Kidney (tissue), 14 donors: ENCODE measurements around the gene SUN2. TPM values are rescaled to one million over a fixed set of nuclear protein-coding genes. Genes with fewer than 3 reads are reported as not detected.

Experiments used
- DNase-seq, 5 donors: peaks; one replicate each; pipeline ENCODE4 v3.0.0-alpha.2; 2013 to 2020
- FAIRE-seq: peaks from 2 replicates; lab custom pipeline; 2012; peaks lifted over from hg19 to GRCh38; lab: Jason Lieb, UNC
- H3K27ac ChIP-seq, 2 donors: one replicate each; pipeline ENCODE4 v1.7.0; 2013; ENCODE audit warnings: low read depth in 2 of 2, low read length in 2 of 2, inconsistent platforms in 1 of 2
- H3K27me3 ChIP-seq: one replicate; pipeline ENCODE4 v1.7.1; 2013; ENCODE audit warnings: low read length, inconsistent platforms; ENCODE audit not compliant: control insufficient read depth, insufficient read depth
- H3K36me3 ChIP-seq, 3 donors: one replicate each; pipeline versions ENCODE4 v1.7.0 to v1.7.1; 2013; ENCODE audit warnings: low read length in 3 of 3, control low read depth in 1 of 3, inconsistent platforms in 1 of 3; ENCODE audit not compliant: insufficient read depth in 3 of 3, control insufficient read depth in 2 of 3
- H3K4me1 ChIP-seq, 3 donors: one replicate each; pipeline versions ENCODE4 v1.7.0 to v1.7.1; 2013; ENCODE audit warnings: low read length in 3 of 3, inconsistent platforms in 1 of 3, low read depth in 1 of 3; ENCODE audit not compliant: control insufficient read depth in 2 of 3, insufficient read depth in 2 of 3
- H3K4me3 ChIP-seq, 3 donors: one replicate each; pipeline versions ENCODE4 v1.7.0 to v1.8.1; 2013; ENCODE audit warnings: low read length in 3 of 3, control low read depth in 1 of 3, inconsistent platforms in 1 of 3
- H3K9ac ChIP-seq, 3 donors: one replicate each; pipeline versions ENCODE4 v1.7.0 to v1.7.1; 2013; ENCODE audit warnings: low read length in 3 of 3, control low read depth in 1 of 3, inconsistent platforms in 1 of 3
- H3K9me3 ChIP-seq, 3 donors: one replicate each; pipeline versions ENCODE4 v1.7.0 to v1.7.1; 2013; ENCODE audit warnings: low read length in 3 of 3, control low read depth in 1 of 3, inconsistent platforms in 1 of 3; ENCODE audit not compliant: control insufficient read depth in 2 of 3, insufficient read depth in 1 of 3
- intact Hi-C: fragments of 100-400 bp; cut with DNase I; formaldehyde crosslinking; loops from one replicate; pipeline ENCODE4 v1.11.1; 2022
- polyA plus RNA-seq: library from polyadenylated mRNA; stranded (reverse); fragments of 350-450 nt; fragmentation: Illumina TruSeq; extraction: RNeasy Lipid Tissue Mini Kit (QIAGEN cat#74804); gene quantifications from one replicate; pipeline ENCODE4 v1.2.3, GENCODE V29; 2014; ENCODE audit warnings: low read depth, low replicate concordance; ENCODE audit not compliant: insufficient read depth
- total RNA-seq: library from RNA; stranded (reverse); fragmentation: NEBNext Ultra II Directional; extraction: Animal tissue kit (Norgen Biotek cat#: 25700); gene quantifications from one replicate; pipeline ENCODE4 v1.2.1, GENCODE V29; 2021
- TF ChIP-seq, protein P1 (sequence below): IDR thresholded peaks from 3 replicates; pipeline ENCODE4 v1.5.1; 2012; ENCODE audit warnings: mild to moderate bottlenecking, moderate library complexity, borderline replicate concordance; ENCODE audit not compliant: insufficient read depth; ENCODE audit errors: extremely low read depth
- donor health status: control.
- donor health status: control.
- donor health status: control.
- donor health status: control.
- donor health status: control.
- donor health status: DM: yes; HTN: yes; CAD: no.
- donor health status: Normal renal cell carcinoma (clear cell type).

Gene SUN2
- total and polyA plus RNA-seq, 2 donors from 2014 or later, result 41.7 to 199 TPM

DNA sequence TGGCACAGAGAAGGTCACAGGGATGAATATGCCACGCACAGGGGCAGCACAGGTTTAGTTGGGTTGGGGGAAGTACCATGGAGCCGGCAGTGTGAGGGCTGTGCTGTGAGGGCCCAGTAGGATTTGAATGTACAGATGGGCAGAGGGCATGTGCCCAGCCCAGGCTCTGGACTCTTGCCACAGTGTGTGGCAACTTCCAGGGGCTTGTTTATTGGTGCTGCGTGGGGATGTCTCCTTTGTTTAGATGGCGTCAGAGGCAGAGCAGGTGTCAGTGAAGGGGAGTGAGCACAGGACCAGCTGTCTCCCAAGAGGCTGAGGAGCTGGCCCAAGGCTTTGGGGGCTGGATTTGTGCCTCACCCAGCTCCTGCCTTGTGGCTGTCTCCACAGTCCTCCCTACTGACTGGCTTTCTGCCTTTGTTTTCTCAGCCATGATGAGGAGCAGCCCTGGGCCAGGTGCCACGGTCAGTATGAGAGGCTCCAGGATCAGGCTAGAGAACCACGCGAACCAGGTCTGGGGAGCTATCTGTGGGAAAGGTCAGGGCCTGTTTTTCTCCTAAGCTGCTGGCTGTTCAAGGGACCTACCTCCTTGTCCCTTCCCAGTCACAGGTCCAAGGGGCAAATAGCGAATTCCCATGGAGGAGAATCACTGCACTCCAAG lies 21.9 kb downstream of the SUN2 start:
- intact Hi-C loops, result no loop called here

GRCh38 chr22:38733329-38733723 lies 22.5 kb downstream of the SUN2 start:
- H3K36me3 ChIP-seq, result peaks cover 0 to 49% (median 37%) of the 10 kb centered on the region in 3 donors
- H3K9ac ChIP-seq, result no peak overlapping the region
- DNase-seq (peak in 2 of 5 donors; percentile 53 to 77), FAIRE-seq (no peak)
- TF ChIP-seq, protein P1, sequence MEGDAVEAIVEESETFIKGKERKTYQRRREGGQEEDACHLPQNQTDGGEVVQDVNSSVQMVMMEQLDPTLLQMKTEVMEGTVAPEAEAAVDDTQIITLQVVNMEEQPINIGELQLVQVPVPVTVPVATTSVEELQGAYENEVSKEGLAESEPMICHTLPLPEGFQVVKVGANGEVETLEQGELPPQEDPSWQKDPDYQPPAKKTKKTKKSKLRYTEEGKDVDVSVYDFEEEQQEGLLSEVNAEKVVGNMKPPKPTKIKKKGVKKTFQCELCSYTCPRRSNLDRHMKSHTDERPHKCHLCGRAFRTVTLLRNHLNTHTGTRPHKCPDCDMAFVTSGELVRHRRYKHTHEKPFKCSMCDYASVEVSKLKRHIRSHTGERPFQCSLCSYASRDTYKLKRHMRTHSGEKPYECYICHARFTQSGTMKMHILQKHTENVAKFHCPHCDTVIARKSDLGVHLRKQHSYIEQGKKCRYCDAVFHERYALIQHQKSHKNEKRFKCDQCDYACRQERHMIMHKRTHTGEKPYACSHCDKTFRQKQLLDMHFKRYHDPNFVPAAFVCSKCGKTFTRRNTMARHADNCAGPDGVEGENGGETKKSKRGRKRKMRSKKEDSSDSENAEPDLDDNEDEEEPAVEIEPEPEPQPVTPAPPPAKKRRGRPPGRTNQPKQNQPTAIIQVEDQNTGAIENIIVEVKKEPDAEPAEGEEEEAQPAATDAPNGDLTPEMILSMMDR, result peak; percentile 45
- H3K4me1 ChIP-seq, result peaks cover 0 to 15% (median 12%) of the 10 kb centered on the region in 3 donors
- H3K9me3 ChIP-seq, result no peaks in the 10 kb centered on the region
- no peak overlapping the region for H3K4me3 ChIP-seq
- intact Hi-C loops, result no loop called here
- H3K27ac ChIP-seq, result peak overlapping the region; percentile 33 to 73
- H3K27me3 ChIP-seq, result no peaks in the 10 kb centered on the region

More for the DNA sequence above, 21.9 kb downstream of the SUN2 start:
- H3K4me1 ChIP-seq, result peaks cover 0 to 12% (median 12%) of the 10 kb centered on the region in 3 donors
- H3K27me3 ChIP-seq, result no peaks in the 10 kb centered on the region
- TF ChIP-seq, protein P1, result no peak
- FAIRE-seq, result no peak
- peak overlapping the region in 1 of 3 donors; percentile 16 for H3K9ac ChIP-seq
- DNase-seq, result peak in 2 of 5 donors; percentile 36 to 57
- H3K27ac ChIP-seq, result peak overlapping the region; percentile 33 to 73
- no peak overlapping the region for H3K4me3 ChIP-seq
- no peaks in the 10 kb centered on the region for H3K9me3 ChIP-seq
- peaks cover 0 to 50% (median 41%) of the 10 kb centered on the region in 3 donors for H3K36me3 ChIP-seq

DNA sequence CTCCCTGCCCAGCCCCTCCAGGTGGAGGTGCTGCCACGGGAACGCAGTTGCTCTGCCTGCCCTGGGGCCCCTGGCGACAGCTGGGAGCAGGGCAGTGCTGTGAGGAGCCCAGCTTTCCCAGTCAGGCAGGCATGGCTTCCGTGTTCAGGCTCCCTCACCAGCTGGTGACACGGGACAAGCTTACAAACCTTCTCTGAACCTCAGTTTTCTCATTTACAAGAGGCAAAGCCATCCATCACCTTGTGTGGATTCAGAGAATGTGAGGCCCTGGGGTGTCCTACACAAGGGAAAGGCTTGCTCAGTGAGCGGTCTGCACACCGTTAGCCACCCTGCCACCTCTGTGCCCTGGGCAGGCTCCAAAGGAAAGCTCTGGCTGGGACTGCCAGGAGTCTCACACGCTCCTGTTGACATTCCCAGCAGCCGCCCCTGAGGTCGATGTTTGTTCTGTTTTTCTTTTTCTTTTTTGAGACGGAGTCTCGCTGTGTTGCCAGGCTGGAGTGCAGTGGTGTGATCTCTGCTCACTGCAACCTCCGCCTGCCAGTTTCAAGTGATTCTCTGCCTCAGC lies 23.5 kb downstream of the SUN2 start:
- no peak overlapping the region for H3K27ac ChIP-seq
- FAIRE-seq (no peak), DNase-seq (peak in 2 of 5 donors; percentile 24 to 69)
- H3K27me3 ChIP-seq, result no peaks in the 10 kb centered on the region
- TF ChIP-seq, protein P1, result no peak
- H3K4me1 ChIP-seq, result peaks cover 0 to 18% (median 12%) of the 10 kb centered on the region in 3 donors
- peaks cover 0 to 48% (median 37%) of the 10 kb centered on the region in 3 donors for H3K36me3 ChIP-seq
- H3K9ac ChIP-seq, result no peak overlapping the region
- no peaks in the 10 kb centered on the region for H3K9me3 ChIP-seq
- intact Hi-C loops, result no loop called here
- H3K4me3 ChIP-seq, result no peak overlapping the region
